SU-DHL-6 (cell line): ENCODE data around the gene CFAP54.

Experiments used
- H2AFZ ChIP-seq: fragments of 200-600 bp; sonication (generic); 2 replicates; pipeline ENCODE4 v1.6.1; 2014; ENCODE audit warnings: low read depth, mild to moderate bottlenecking, moderate library complexity, mixed read lengths, antibody characterized with exemption, low read length; ENCODE audit not compliant: severe bottlenecking
- H3F3A ChIP-seq: fragments of 200-600 bp; shearing (Covaris generic); 2 replicates; pipeline ENCODE4 v1.6.0; 2016; ENCODE audit warnings: antibody characterized with exemption, mild to moderate bottlenecking; ENCODE audit not compliant: insufficient read depth
- H3K27ac ChIP-seq: fragments of 200-600 bp; sonication (generic); 2 replicates; pipeline ENCODE4 v1.5.1; 2016; ENCODE audit warnings: low read depth, mild to moderate bottlenecking, low read length, moderate library complexity, mixed read lengths
- H3K27me3 ChIP-seq: fragments of 200-600 bp; sonication (generic), shearing (Covaris generic); 2 replicates; pipeline ENCODE4 v1.6.0; 2014; ENCODE audit warnings: mild to moderate bottlenecking, low read length
- H3K36me3 ChIP-seq: fragments of 200-600 bp; sonication (generic); 2 replicates; pipeline ENCODE4 v1.6.1; 2014; ENCODE audit warnings: mild to moderate bottlenecking, low read length, mixed read lengths
- H3K4me2 ChIP-seq: fragments of 300-600, 200-600 bp; shearing (Covaris generic), sonication (generic); 2 replicates; pipeline ENCODE4 v1.6.0; 2014; ENCODE audit warnings: low read length, low read depth, mild to moderate bottlenecking; ENCODE audit not compliant: poor library complexity, severe bottlenecking
- H3K4me3 ChIP-seq: fragments of 200-600 bp; sonication (generic); 2 replicates; pipeline ENCODE4 v1.5.1; 2014; ENCODE audit warnings: antibody characterized with exemption, low read length, mild to moderate bottlenecking, mixed read lengths; ENCODE audit not compliant: insufficient read depth, poor library complexity, severe bottlenecking
- H3K79me2 ChIP-seq: fragments of 200-600 bp; sonication (generic); 2 replicates; pipeline ENCODE4 v1.6.1; 2014; ENCODE audit warnings: mild to moderate bottlenecking, low read length, moderate library complexity; ENCODE audit not compliant: insufficient read depth
- H3K9ac ChIP-seq: fragments of 200-600 bp; sonication (generic); 2 replicates; pipeline ENCODE4 v1.7.0; 2014; ENCODE audit warnings: mild to moderate bottlenecking, low read length
- H3K9me2 ChIP-seq: fragments of 200-600 bp; sonication (generic); replicated peaks from 2 replicates; pipeline ENCODE4 v1.6.1; 2014; ENCODE audit warnings: low read length; ENCODE audit not compliant: insufficient read depth
- H3K9me3 ChIP-seq: fragments of 200-600 bp; sonication (generic); 2 replicates; pipeline ENCODE4 v1.6.1; 2014; ENCODE audit warnings: low read length, mixed read lengths; ENCODE audit not compliant: insufficient read depth
- H4K20me1 ChIP-seq: fragments of 200-600 bp; sonication (generic); 2 replicates; pipeline ENCODE4 v1.6.1; 2014; ENCODE audit warnings: low read depth, mild to moderate bottlenecking, antibody characterized with exemption, low read length, moderate library complexity, mixed read lengths
- EZH2phosphoT487 ChIP-seq: fragments of 200-600 bp; sonication (generic), shearing (Covaris generic); conservative IDR thresholded peaks from 2 replicates; pipeline ENCODE4 v1.6.1; 2018; ENCODE audit warnings: mild to moderate bottlenecking, antibody characterized with exemption, low read length, moderate library complexity, mixed read lengths
- TF ChIP-seq, protein P1 (sequence below): fragments of 200-600 bp; sonication (generic); IDR thresholded peaks from one replicate; pipeline ENCODE4 v1.5.1; 2017; ENCODE audit warnings: antibody characterized with exemption, mild to moderate bottlenecking, low read length, moderate library complexity; ENCODE audit not compliant: insufficient read depth, poor library complexity, severe bottlenecking

Gene CFAP54

DNA sequence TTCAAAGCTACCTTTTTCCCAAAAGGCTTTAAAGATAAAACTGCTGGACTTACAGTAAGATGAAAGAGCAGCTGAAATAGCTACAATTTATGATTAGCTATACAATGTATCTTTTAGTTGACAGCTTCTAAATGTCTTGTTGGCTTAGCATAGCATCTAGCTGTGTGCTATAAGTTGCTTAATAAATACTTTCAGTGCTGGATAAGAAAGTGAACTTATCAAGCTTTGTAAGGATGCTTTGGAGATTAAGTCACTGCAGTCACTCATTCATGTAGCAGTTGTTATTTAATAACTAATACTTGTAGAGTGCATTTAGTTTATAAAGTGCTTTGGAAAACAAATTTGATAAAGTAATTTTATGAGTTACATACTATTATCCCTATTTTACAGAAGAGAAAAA lies 14.6 kb downstream of the CFAP54 start:
- no peaks in the 10 kb centered on the region for H3K9me3 ChIP-seq
- no peak overlapping the region for H2AFZ ChIP-seq
- no peak overlapping the region for H3K9ac ChIP-seq
- H3K27ac ChIP-seq: no peak overlapping the region
- no peaks in the 10 kb centered on the region for H4K20me1 ChIP-seq
- no peak overlapping the region for H3K4me2 ChIP-seq
- H3F3A ChIP-seq: no peaks in the 10 kb centered on the region
- H3K9me2 ChIP-seq: no peaks in the 10 kb centered on the region
- H3K79me2 ChIP-seq: no peaks in the 10 kb centered on the region
- no peaks in the 10 kb centered on the region for H3K36me3 ChIP-seq
- TF ChIP-seq, protein P1, sequence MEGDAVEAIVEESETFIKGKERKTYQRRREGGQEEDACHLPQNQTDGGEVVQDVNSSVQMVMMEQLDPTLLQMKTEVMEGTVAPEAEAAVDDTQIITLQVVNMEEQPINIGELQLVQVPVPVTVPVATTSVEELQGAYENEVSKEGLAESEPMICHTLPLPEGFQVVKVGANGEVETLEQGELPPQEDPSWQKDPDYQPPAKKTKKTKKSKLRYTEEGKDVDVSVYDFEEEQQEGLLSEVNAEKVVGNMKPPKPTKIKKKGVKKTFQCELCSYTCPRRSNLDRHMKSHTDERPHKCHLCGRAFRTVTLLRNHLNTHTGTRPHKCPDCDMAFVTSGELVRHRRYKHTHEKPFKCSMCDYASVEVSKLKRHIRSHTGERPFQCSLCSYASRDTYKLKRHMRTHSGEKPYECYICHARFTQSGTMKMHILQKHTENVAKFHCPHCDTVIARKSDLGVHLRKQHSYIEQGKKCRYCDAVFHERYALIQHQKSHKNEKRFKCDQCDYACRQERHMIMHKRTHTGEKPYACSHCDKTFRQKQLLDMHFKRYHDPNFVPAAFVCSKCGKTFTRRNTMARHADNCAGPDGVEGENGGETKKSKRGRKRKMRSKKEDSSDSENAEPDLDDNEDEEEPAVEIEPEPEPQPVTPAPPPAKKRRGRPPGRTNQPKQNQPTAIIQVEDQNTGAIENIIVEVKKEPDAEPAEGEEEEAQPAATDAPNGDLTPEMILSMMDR: no peak
- TF ChIP-seq EZH2phosphoT487: no peak
- no peak overlapping the region for H3K4me3 ChIP-seq
- H3K27me3 ChIP-seq: no peaks in the 10 kb centered on the region

DNA sequence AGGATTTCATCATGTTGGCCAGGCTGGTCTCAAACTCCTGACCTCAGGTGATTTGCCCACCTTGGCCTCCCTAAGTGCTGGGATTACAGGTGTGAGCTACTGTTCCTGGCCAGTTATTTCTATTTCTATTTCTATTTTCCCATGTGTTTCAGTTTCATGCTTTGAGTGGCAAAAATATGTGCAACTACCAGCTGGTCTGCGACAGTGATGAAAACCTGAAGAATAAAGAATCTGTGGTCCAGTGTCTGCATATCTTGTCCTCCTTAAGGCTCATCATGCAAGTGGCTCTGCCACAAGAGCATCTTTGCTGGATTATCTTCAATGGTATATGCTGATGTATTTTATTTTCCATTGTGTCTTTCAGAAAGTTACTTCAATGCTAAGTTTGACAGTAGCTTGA lies 17.4 kb downstream of the CFAP54 start:
- Histone ChIP-seq H3K4me2 (no peak overlapping the region), H2AFZ (no peak overlapping the region), H3K9ac (no peak overlapping the region), H3K36me3 (no peaks in the 10 kb centered on the region), H3K9me2 (no peaks in the 10 kb centered on the region), H3K27me3 (no peaks in the 10 kb centered on the region), H3K9me3 (no peaks in the 10 kb centered on the region), H3K27ac (no peak overlapping the region), H4K20me1 (no peaks in the 10 kb centered on the region), H3F3A (no peaks in the 10 kb centered on the region), H3K4me3 (no peak overlapping the region), H3K79me2 (no peaks in the 10 kb centered on the region)
- no peak for TF ChIP-seq EZH2phosphoT487
- TF ChIP-seq, protein P1: no peak

DNA sequence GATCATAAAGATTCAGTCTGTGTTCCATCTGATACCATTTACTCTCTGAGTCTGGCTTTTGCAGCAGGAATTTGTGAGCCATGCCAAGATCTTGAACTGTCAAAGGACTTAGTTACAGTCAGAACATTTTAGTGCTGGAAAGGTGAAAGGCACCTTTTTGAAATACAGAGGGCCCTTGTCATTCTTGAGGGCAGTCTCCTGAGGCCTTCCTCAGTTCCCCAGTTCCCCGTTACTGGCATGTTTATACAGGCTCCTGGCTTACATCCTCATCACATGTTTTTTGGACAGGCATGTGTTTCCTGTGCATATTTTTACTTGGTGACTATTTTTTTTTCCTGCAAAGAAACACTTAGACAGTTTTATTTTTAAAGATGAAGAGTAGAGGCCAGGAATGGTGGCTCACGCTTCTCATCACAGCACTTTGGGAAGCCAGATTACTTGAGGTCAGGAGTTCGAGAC lies 21.0 kb downstream of the CFAP54 start:
- Histone ChIP-seq H2AFZ (no peak overlapping the region), H3K4me3 (no peak overlapping the region), H3K9me3 (no peaks in the 10 kb centered on the region), H3K27me3 (no peaks in the 10 kb centered on the region), H3K27ac (no peak overlapping the region), H3K9ac (no peak overlapping the region), H3K79me2 (no peaks in the 10 kb centered on the region), H4K20me1 (no peaks in the 10 kb centered on the region), H3K4me2 (no peak overlapping the region), H3K9me2 (no peaks in the 10 kb centered on the region), H3F3A (no peaks in the 10 kb centered on the region), H3K36me3 (no peaks in the 10 kb centered on the region)
- no peak for TF ChIP-seq EZH2phosphoT487
- TF ChIP-seq, protein P1: no peak

DNA sequence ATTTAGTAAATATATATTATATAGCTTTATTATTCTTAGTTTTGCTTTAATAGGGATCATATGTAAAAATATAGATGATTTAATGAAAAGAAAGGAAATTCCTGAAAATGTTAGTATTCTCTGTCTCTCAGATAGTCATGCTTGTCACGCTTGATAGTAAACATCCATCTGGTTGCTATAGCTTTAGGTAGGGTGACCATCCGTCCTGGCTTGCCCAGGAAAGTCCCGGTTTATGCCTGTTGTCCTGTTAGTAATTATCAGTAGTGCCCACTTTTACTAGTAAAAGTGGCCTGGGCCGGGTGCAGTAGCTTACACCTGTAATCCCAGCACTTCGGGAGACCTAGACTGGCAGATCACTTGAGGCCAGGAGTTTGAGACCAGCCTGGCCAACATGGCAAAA lies 23.8 kb downstream of the CFAP54 start:
- Histone ChIP-seq H3K9me3 (no peaks in the 10 kb centered on the region), H3K27ac (no peak overlapping the region), H3K9ac (no peak overlapping the region)

More for the DNA sequence above, 23.8 kb downstream of the CFAP54 start:
- no peak overlapping the region for H2AFZ ChIP-seq
- no peak overlapping the region for H3K4me2 ChIP-seq
- no peaks in the 10 kb centered on the region for H3K27me3 ChIP-seq
- H3K4me3 ChIP-seq: no peak overlapping the region
- H4K20me1 ChIP-seq: no peaks in the 10 kb centered on the region
- H3F3A ChIP-seq: no peaks in the 10 kb centered on the region
- TF ChIP-seq, protein P1: no peak
- TF ChIP-seq EZH2phosphoT487: no peak
- H3K36me3 ChIP-seq: no peaks in the 10 kb centered on the region
- H3K79me2 ChIP-seq: no peaks in the 10 kb centered on the region
- no peaks in the 10 kb centered on the region for H3K9me2 ChIP-seq
